Adipocyte (in vitro differentiated cells): ENCODE data around the gene SLC10A7.

Experiments
- DNase-seq: peaks from one replicate; pipeline ENCODE4 v3.0.0-alpha.2; 2015; ENCODE audit warnings: low read depth
- H3K27me3 ChIP-seq: replicated peaks from 2 replicates; pipeline ENCODE4 v1.7.0; 2013; ENCODE audit warnings: mild to moderate bottlenecking, low read length, moderate library complexity; ENCODE audit not compliant: control insufficient read depth, insufficient read depth
- H3K36me3 ChIP-seq: 2 replicates; pipeline ENCODE4 v1.7.0; 2013; ENCODE audit warnings: low read length, mild to moderate bottlenecking, moderate library complexity; ENCODE audit not compliant: control insufficient read depth, insufficient read depth, severe bottlenecking
- H3K4me1 ChIP-seq: 2 replicates; pipeline ENCODE4 v1.7.0; 2013; ENCODE audit warnings: mild to moderate bottlenecking, low read length, moderate library complexity; ENCODE audit not compliant: control insufficient read depth, insufficient read depth
- H3K4me3 ChIP-seq: 2 replicates; pipeline ENCODE4 v1.7.0; 2013; ENCODE audit warnings: mild to moderate bottlenecking, low read length, moderate library complexity
- H3K9ac ChIP-seq: 2 replicates; pipeline ENCODE4 v1.7.0; 2013; ENCODE audit warnings: mild to moderate bottlenecking, low read length, moderate library complexity
- H3K9me3 ChIP-seq: 2 replicates; pipeline ENCODE4 v1.7.0; 2013; ENCODE audit warnings: mild to moderate bottlenecking, low read length, moderate library complexity; ENCODE audit not compliant: control insufficient read depth

SLC10A7 gene

DNA sequence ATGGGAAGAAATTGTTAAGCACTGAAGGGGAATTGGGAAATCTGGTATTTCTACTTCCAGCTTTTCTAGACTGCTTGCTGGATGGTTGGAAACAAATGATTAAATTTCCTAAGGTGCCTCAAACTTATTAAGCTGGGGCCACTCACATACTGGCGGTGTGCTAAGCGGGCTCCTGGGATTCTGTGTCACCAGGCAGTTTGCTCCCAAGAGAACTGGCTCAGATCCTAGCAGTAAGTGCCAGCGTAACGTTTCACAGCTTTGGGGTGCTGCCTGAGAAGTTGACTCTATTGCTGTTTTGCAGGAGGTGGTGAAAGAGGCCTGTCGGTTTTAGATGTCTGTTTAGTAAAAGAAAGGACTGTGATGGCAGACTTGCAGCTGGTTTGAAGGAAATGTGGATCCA is 314.3 kb downstream of the SLC10A7 start:
- Histone ChIP-seq H3K9ac (no peak overlapping the region), H3K4me1 (no peaks in the 10 kb centered on the region), H3K4me3 (no peak overlapping the region), H3K36me3 (no peaks in the 10 kb centered on the region), H3K27me3 (no peaks in the 10 kb centered on the region), H3K9me3 (no peaks in the 10 kb centered on the region)
- DNase-seq: no peak
